NCI-H2227 treated with DMSO at 0.1 percent for 48 hours (cell line): Measurements from ENCODE around the gene DCUN1D5.
A peak's percentile ranks its signal among the peaks of the same experiment; 100 is the strongest.
"Not testable (repeated sequence)": the region's sequence is repeated elsewhere in the genome, so short reads cannot be mapped to it uniquely, and the experiment has no call there.

Experiments
- DNase-seq: peaks from one replicate; lab custom pipeline; 2025; lab: John Stamatoyannopoulos, UW

DCUN1D5 gene

DNA sequence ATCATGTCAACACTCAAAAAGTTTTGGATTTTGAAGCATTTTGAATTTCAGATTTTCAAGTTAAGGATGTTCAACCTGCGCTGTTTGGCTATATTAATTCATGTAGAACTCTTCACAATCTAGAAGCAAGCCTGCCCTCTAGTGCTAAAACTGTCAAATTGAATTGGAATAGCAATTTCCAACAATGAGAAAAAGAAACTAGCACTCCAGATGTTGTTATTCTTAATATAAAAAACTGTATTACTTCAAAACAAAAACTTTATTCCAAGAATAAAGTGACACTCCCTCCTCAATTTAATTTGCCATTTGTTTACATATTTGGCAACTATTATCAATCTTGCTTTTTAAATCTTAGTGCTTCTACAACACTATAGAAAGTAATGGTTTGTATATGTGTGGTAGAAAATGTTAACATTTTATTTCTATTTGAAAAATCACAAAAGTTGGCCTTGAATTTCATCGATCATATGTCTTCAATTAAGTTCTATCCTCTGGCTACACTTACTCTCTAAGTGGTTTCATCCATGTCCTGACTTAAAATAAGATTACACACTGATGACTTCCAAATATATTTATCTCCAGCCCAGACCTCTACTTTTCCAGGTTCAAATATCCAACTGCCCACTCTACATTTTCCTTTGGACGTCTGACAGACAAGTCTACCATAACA is 36.6 kb downstream of the DCUN1D5 start:
- peak; percentile 54 for DNase-seq

DNA sequence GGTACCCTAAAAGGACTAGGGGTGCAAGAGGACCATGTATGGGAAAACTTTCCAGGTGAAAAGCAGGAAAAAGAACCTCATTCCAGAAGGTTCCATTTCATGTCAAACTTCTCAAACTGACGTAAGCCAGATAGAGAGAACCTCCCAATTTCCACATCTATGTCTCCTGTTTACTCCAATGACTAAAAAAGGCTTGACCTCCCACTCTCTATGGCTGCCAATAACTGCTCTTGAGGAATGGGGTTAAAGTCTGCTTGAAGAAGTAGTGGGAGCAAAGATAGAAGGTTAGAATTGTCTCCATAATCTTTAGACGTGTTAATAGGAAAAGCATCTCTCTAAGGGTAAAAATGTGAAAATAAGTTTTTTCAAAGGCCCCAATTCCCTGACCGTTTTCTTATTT is 38.0 kb downstream of the DCUN1D5 start:
- DNase-seq = no peak

DNA sequence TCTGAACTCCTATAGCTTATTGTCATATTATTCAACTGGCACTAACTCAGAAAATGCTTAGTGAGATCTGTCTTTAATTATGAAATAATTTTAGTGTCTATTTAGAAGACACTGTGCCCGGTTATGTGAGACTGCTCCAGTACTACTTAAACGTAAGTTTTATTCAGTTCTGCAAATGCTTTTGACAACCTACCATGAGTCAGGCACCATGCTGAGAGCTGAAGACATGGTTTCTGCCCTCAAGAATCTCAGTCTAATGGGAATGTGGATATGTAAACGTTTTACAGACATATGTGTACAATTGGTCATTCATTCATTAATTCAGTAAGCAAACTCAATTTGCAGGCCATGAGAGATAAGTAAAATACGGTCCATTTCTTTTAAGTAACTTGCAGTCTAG is 40.0 kb downstream of the DCUN1D5 start:
- DNase-seq = no peak

DNA sequence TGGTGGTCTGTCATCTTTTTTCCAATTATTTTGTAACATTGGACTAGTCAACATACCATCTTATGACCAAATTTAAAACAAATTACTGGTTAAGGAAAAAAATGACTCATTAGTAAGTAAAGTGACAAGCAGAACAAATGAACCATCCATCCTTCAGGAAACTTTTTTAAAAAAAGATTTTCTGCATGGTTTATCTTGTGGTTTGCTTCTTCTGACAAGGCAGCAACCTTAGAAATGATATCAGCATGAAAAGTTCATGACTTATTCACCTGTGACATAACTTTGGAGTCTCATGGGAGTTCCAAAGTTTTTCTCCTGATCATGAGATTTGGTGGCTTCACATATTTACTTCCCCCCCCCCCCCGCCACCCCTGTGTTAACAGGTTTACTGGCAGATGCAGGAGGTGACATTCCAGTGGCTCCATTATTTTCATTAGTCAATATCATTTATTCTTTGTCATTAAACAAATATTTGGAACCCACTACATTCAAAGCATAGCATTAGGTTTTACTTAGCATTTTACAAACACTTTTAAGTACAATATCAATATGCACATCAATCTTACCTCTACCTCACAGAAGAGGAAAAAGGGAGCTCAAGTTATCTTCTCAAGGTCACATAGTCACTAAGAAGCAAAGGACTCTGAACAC is 40.7 kb downstream of the DCUN1D5 start:
- no peak for DNase-seq

DNA sequence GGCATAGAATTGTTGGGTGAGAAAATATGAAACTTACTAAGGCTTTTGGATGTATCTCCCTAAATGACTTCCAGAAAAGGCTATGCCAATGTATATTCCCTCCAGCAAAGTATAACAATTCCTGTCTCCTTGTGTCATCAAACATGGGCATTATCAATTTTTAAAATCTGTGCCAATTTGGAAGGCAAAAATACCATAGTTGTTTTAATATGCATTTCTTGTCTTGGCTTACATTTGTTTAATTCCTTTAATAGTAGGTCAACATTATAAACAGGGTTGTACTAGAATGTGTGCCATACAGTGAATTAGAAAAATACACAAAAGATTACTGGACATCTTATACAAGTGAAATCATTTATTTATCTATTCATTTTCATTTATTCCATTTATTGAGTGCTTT is 41.6 kb downstream of the DCUN1D5 start:
- DNase-seq = no peak

DNA sequence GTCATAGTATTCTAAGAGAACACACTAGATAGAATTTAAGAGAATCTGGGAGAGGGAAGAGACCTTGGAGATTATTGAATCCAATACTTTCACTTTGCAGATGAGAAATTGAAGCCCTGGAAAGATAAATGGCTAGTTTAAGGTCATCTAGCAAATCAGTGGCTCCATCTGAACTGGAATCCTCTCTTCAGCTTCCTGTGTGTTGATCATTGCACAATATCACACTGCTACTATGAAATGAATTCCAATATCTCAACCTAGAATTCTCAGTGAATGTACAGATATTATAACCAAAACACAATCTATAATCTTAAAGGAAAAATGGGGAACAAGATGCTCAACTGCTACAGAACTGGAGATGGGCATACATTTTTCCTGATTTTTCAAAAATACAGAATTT is 44.1 kb downstream of the DCUN1D5 start:
- DNase-seq = no peak

DNA sequence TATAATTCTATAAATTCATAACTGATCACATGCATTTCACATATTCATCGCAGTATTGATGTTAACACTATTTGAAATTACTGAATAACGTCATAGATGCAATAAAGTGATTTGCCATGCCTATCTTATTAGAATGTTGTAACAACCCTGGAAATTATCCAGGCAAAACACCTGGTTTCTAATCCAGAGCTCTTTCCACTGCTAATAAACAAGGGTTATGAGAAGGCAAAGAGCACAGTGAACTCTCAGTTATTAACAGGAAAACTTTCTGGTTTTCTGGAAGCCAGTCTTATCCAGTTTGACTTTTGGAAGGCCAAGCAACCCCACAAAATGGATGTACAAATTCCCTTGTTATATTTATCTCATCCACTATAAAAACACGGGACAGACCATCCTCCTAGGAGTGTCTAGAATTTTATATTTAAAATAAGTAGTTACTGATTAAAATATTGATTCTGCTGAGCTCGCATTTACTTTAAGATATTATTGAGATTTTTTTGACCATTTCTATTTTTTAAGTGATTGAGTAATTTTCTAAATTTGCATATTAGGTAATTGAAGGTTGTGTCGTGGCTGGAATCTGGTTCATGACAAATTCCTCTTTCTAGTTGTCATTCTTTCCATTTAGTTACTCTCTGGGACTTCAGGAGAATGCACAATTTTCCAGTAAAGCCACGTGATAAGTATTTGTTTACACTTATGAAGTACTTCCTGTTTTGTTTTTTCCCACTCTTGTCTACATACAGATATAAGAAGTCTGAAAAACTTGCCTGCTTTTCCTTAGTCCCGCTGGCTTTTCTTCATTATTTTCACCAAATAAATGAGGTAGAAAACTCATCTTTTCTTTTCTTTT is 47.9 kb downstream of the DCUN1D5 start:
- no peak for DNase-seq

DNA sequence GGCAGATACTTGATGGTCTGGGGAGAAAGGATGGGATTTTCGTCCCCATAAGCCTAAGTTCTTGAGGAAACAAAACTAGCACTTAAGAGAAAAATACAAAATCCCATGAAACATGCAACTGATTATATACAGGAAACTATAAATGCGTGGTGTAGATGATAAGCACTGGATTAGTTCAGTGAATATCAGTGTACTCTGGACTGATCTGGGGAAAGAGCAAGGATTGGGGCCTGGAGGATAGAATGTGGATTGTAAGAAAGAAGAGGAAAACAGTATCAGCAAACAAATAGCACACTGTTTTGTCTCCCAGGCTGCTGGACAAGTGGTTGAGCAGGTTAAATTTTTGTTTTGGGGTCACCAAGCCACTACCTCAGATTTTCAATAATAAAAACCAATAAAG is 49.8 kb downstream of the DCUN1D5 start:
- no peak for DNase-seq

DNA sequence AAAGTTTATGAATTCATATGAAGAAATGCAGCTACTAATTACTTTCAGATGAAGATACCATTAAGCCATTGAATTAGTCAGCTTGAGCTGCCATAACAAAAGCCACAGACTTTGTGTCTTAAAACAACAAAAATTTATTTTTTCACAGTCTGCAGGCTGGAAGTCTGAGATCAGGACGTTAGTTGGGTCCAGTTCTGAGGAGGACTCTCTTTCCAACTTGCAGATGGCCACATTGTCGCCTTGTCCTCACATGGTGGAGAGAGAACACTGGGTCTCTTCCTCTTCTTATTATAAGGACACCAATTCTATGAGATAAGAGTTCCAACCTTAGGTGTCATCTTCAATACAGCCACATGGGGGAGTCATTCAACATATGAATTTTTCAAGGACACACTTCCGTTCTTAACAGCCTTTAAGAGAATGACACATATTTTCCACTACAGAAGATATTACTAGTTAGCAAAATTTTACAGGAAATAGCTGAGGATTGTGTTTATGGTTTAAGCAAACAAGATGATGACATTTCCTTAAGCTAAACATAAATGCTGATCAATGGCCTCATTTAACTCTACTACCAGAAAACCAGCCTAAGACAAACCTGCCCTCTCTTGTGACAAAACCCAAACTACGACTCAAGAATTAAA is 56.0 kb downstream of the DCUN1D5 start:
- peak; percentile 28 for DNase-seq

DNA sequence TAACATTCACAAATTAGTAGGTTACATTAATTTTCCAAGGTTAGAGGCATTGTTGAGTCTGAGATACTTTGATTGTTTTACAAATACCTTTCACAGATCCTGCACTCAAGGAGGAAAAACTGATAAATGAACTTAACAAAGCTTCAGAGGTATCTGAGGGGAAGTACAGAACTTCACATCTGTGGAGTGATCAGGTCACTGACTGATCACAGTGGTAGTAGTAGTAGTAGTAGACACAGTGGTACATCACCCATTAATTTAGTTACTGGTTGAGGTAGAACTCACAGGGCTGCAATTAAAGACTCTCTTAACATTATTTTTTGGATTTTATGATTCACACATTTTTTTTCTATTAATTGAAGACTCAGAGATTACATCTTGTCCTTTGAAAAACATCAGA is 56.7 kb downstream of the DCUN1D5 start:
- DNase-seq = no peak

DNA sequence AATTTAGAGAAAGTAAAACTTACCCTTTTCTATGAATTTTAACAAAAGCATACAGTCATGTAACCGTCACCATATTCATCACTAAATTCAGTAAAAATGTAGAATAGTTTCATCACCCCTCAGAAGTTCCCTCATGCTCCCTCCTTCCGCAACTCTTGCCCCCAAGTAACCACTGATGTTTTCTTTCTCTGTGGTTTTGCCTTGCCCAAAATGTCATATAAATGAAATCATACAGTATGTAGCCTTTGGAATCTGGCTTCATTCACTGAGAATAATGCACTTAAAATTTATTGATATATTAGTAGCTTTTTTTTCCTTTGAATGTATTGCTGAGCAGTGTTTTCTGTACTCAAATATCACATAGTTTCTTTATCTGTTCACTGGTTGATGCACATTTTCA is 60.1 kb downstream of the DCUN1D5 start:
- no peak for DNase-seq

DNA sequence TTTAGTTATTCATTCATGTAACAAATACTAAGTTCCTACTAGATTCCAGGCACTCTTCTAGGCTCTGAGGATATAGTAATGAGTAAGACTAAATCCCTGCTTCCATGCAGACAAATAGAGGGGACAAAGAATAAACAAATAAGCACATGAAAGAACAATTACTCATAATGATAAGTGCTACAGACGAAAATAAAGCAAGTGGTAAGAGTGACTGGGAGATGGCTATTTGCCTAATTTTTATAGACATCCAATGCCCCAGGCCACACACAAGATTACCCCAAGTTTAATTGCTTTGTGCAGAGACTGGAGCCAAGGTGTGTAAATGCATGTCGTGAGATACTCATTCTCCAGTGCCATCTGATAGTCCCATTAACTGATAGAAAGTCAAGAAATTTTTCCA is 62.6 kb downstream of the DCUN1D5 start:
- no peak for DNase-seq

DNA sequence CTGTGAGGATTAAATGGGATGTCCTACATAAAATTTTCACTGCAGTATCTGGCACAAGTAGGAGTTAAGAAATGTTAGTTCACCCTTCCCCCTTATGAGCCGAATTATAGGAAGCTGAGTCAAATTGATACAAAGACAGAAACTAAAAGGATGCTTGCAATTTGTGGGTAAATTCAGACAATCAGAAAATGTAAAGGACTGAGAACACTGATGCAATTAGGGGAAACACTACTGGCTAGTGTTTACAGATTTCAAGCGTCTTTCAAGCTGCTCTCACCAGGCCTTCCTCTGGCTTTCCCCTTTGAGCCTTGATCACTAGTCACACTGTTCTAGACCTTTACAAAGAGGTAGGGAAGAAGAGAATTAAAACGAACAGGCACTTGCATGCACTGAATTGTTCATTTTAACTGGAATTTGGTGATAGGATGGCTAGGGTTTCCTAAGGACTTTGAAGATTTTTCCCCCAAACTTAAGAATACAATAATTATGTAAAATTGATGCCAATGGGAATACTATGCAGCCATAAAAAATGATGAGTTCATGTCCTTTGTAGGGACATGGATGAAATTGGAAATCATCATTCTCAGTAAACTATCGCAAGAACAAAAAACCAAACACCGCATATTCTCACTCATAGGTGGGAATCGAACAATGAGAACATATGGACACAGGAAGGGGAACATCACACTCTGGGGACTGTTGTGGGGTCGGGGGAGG is 63.5 kb downstream of the DCUN1D5 start:
- DNase-seq = not testable (repeated sequence)

DNA sequence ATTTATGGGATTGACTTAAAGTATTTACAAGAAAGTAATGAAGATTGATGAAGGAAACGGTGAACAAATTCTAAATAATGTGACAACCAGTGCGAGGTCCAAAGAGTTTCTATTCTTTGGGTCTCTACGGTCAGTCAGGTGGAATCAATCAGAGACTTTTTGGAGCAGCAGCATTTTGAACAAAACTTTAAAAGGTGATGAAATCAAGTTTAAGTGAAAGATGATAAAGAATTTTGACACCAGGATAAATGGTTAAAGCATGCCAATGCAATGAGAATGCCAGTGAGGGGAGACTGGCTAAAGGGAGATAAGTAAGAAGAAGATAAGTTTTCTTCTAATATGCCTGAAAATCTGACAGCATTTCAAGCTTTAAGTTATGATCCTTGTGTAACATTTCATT is 67.9 kb downstream of the DCUN1D5 start:
- DNase-seq = no peak

DNA sequence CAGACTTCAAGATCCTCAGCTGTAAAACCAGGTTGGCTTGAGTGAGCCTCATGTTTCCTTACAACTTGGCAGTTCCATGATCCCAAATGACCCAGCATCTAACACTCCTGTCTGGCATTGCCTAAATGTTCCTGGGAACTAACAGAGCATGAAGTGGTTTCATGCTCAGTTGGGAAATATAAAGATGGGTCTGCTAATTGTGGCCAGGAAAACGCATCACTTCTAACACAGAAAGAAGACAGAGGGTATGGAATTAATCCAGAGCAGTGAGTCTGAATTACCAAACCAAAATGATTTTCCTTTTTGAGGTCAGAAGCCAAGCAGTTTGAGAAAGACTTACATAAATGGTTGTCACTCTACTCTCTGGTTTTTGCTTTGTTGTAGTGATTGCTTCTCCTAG is 75.9 kb downstream of the DCUN1D5 start:
- DNase-seq = no peak

DNA sequence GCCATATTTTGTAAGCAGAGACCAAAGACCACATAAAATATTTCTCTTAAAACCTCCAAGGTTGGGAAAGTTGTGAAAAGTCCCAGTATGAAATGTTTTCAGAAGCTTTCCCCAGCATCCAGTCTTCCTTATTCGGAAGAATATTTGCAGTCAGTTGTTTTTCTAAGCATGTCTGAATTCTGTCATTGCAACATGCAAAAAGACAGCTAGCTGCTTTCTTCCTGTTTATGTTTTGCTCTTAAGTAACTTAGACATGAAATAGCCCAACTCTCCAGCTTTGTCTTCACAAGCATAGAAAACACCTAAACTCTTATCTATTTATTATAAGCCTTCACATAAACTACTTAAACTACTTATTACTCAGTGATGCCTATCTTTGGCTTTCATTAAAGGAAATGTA is 78.5 kb downstream of the DCUN1D5 start:
- no peak for DNase-seq
